Keratinocyte (primary cell): ENCODE data around the gene ZNF678. TPM values are rescaled to one million over a fixed set of nuclear protein-coding genes. Genes with fewer than 3 reads are reported as not detected.

Source experiments
- DNase-seq: peaks from one replicate; pipeline ENCODE4 v3.0.0-alpha.2; 2011; ENCODE audit warnings: low read depth, missing footprints, low spot score
- FAIRE-seq: peaks from 2 replicates; lab custom pipeline; 2011; peaks lifted over from hg19 to GRCh38; lab: Jason Lieb, UNC
- H2AFZ ChIP-seq: 2 replicates; pipeline ENCODE4 v1.6.0; 2012; ENCODE audit warnings: low read length, control low read depth, inconsistent platforms; ENCODE audit not compliant: control insufficient read depth
- H3K27ac ChIP-seq: 2 replicates; pipeline ENCODE4 v1.5.1; 2011; ENCODE audit warnings: low read length; ENCODE audit not compliant: control insufficient read depth, insufficient read depth
- H3K27me3 ChIP-seq: 3 replicates; pipeline ENCODE4 v1.6.0; 2011; ENCODE audit warnings: low read length; ENCODE audit not compliant: control insufficient read depth, insufficient read depth; ENCODE audit errors: extremely low read depth
- H3K36me3 ChIP-seq, 2 experiments: 2 replicates in 1 of 2; 3 replicates in 1 of 2; pipeline ENCODE4 v1.5.1; 2011; ENCODE audit warnings: low read length in 2 of 2, mild to moderate bottlenecking in 1 of 2; ENCODE audit not compliant: control insufficient read depth in 2 of 2, insufficient read depth in 2 of 2; ENCODE audit errors: extremely low read depth in 1 of 2
- H3K4me1 ChIP-seq: 3 replicates; pipeline ENCODE4 v1.5.1; 2011; ENCODE audit warnings: low read length; ENCODE audit not compliant: control insufficient read depth, insufficient read depth; ENCODE audit errors: extremely low read depth
- H3K4me2 ChIP-seq: 3 replicates; pipeline ENCODE4 v1.6.0; 2011; ENCODE audit warnings: low read depth, low read length; ENCODE audit not compliant: control insufficient read depth, insufficient read depth; ENCODE audit errors: extremely low read depth
- H3K4me3 ChIP-seq, 3 experiments: fragments of 200-600 bp in 1 of 3; sonication (generic) in 1 of 3; 2 replicates in 2 of 3; 3 replicates in 1 of 3; pipeline ENCODE4 v1.5.1; 2011 to 2016; ENCODE audit warnings: low read length in 3 of 3, mild to moderate bottlenecking in 3 of 3, control low read depth in 2 of 3, inconsistent platforms in 1 of 3, low read depth in 1 of 3, mixed read lengths in 1 of 3, mixed run types in 1 of 3, moderate library complexity in 1 of 3; ENCODE audit not compliant: control insufficient read depth in 2 of 3, insufficient read depth in 2 of 3; ENCODE audit errors: extremely low read depth in 1 of 3
- H3K79me2 ChIP-seq: 2 replicates; pipeline ENCODE4 v1.6.0; 2012; ENCODE audit warnings: low read length; ENCODE audit not compliant: control insufficient read depth, insufficient read depth
- H3K9ac ChIP-seq: 3 replicates; pipeline ENCODE4 v1.6.0; 2011; ENCODE audit warnings: low read length; ENCODE audit not compliant: control insufficient read depth, insufficient read depth; ENCODE audit errors: extremely low read depth
- H3K9me1 ChIP-seq: 3 replicates; pipeline ENCODE4 v1.6.0; 2011; ENCODE audit warnings: low read length; ENCODE audit not compliant: control insufficient read depth, insufficient read depth; ENCODE audit errors: extremely low read depth
- H3K9me3 ChIP-seq: 2 replicates; pipeline ENCODE4 v1.5.1; 2012; ENCODE audit warnings: low read depth, low read length; ENCODE audit not compliant: control insufficient read depth
- H4K20me1 ChIP-seq: 3 replicates; pipeline ENCODE4 v1.6.0; 2011; ENCODE audit warnings: low read length; ENCODE audit not compliant: control insufficient read depth, insufficient read depth; ENCODE audit errors: extremely low read depth
- CTCF ChIP-seq, 3 experiments: IDR thresholded peaks in 1 of 3; conservative IDR thresholded peaks in 1 of 3; optimal IDR thresholded peaks in 1 of 3; 2 replicates in 2 of 3; 3 replicates in 1 of 3; pipeline versions ENCODE3 to v1.5.1; 2011; ENCODE audit warnings: low read length in 3 of 3, mild to moderate bottlenecking in 3 of 3, moderate library complexity in 2 of 3, control low read depth in 1 of 3, inconsistent platforms in 1 of 3; ENCODE audit not compliant: insufficient read depth in 2 of 3; ENCODE audit errors: extremely low read depth in 1 of 3
- EZH2 ChIP-seq: IDR thresholded peaks from one replicate; pipeline ENCODE4 v1.6.1; 2012; ENCODE audit warnings: inconsistent platforms, mild to moderate bottlenecking, low read length, moderate library complexity
- dilution Hi-C: fragments of 300-500 bp; cut with MboI; formaldehyde crosslinking; loops from one replicate; pipeline ENCODE4 v1.7.0; 2020; ENCODE audit warnings: low sequenced_read_pairs; ENCODE audit not compliant: extremely low pct_ligation_motif_present
- polyA plus RNA-seq, 5 experiments: library from polyadenylated mRNA; depleted of rRNA in 3 of 5; stranded (reverse) in 3 of 5; stranded (forward) in 1 of 5; unstranded in 1 of 5; fragments of >200 nt; gene quantifications; 1 replicate in 1 of 5; 2 replicates in 3 of 5; 3 replicates in 1 of 5; pipeline versions ENCODE4 v1.2.1 to v1.2.3, GENCODE V29; 2011 to 2012; ENCODE audit warnings: missing spikeins in 2 of 5, low read depth in 1 of 5, low replicate concordance in 1 of 5

ZNF678 gene
- polyA plus RNA-seq, 1 donor (not counting 4 experiments of a cell fraction or from before 2014, with no cell fraction given): 3.0 TPM

- no peak for FAIRE-seq
- Histone ChIP-seq H3K27ac (no peak overlapping the region), H3K4me1 (no peaks in the 10 kb centered on the region), H3K4me2 (no peak overlapping the region), H4K20me1 (no peaks in the 10 kb centered on the region), H3K9me1 (no peaks in the 10 kb centered on the region), H2AFZ (no peak overlapping the region), H3K9ac (no peak overlapping the region), H3K4me3 (no peak overlapping the region), H3K9me3 (no peaks in the 10 kb centered on the region), H3K36me3 (no peaks in the 10 kb centered on the region), H3K79me2 (no peaks in the 10 kb centered on the region), H3K27me3 (no peaks in the 10 kb centered on the region)
- dilution Hi-C loops: no loop called here
- DNase-seq: no peak
- TF ChIP-seq EZH2 (no peak), CTCF (optimal IDR thresholded peaks at IDR 0.05 in 1 of 3, IDR thresholded peaks at IDR 0.05 in 1 of 3, conservative IDR thresholded peaks at IDR 0.05 in 1 of 3; ENCODE audit: extremely low read depth in 1 of 3, insufficient read depth in 2 of 3, low read length in 3 of 3) (no peak)
Observed at GRCh38 chr1:227622739-227623475, 59.6 kb downstream of the ZNF678 start.

- FAIRE-seq: no peak
- dilution Hi-C loops: no loop called here
- H3K9me3 ChIP-seq: peaks cover 5% of the 10 kb centered on the region
Observed at GRCh38 chr1:227632325-227632724, 69.0 kb downstream of the ZNF678 start.

More at GRCh38 chr1:227632325-227632724, 69.0 kb downstream of the ZNF678 start:
- no peaks in the 10 kb centered on the region for H4K20me1 ChIP-seq
- H3K27me3 ChIP-seq: no peaks in the 10 kb centered on the region
- H3K36me3 ChIP-seq: no peaks in the 10 kb centered on the region
- H3K9me1 ChIP-seq: no peaks in the 10 kb centered on the region
- no peak overlapping the region for H2AFZ ChIP-seq
- no peak overlapping the region for H3K4me3 ChIP-seq
- TF ChIP-seq CTCF (optimal IDR thresholded peaks at IDR 0.05 in 1 of 3, IDR thresholded peaks at IDR 0.05 in 1 of 3, conservative IDR thresholded peaks at IDR 0.05 in 1 of 3; ENCODE audit: extremely low read depth in 1 of 3, insufficient read depth in 2 of 3, low read length in 3 of 3) (no peak), EZH2 (no peak)
- H3K27ac ChIP-seq: no peak overlapping the region
- no peak overlapping the region for H3K4me2 ChIP-seq
- no peaks in the 10 kb centered on the region for H3K4me1 ChIP-seq
- no peak for DNase-seq
- H3K9ac ChIP-seq: no peak overlapping the region
- no peaks in the 10 kb centered on the region for H3K79me2 ChIP-seq
